ENCODE measurements around the gene EPHA3. TPM values are rescaled to one million over a fixed set of nuclear protein-coding genes. Genes with fewer than 3 reads are reported as not detected.

The EPHA3 gene
- total RNA-seq, 1 donor from 2014 or later: 5.0 TPM

DNA sequence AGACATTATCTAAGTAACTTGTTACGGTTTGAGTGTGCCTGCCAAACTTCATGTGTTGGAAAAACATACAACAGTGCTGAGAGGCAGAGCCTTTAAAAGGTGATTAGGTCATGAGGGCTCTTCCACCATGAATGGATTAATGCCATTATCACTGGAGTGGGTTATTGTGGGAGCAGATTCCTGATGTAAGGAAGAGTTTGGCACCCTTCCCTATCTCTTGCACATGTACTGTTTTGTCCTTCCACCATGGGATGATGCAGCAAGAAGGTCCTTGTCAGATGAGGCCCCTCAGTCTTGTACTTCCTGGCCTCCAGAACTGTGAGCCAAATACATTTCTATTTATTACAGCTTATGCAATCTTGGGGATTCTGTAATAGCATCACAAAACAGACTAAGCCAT lies 413.9 kb downstream of the EPHA3 start:
- no peak overlapping the region for H3K4me3 ChIP-seq (ENCODE audit: insufficient read depth, low read depth, low read length)
- FAIRE-seq: no peak
- no peaks in the 10 kb centered on the region for H3K4me1 ChIP-seq (ENCODE audit: insufficient read depth, low read length)
- no peaks in the 10 kb centered on the region for H4K20me1 ChIP-seq (ENCODE audit: insufficient read depth, low read length)
- H3K27me3 ChIP-seq (ENCODE audit: insufficient read depth, low read length): no peaks in the 10 kb centered on the region
- H3K9me3 ChIP-seq (ENCODE audit: insufficient read depth, low read depth, low read length): no peaks in the 10 kb centered on the region
- H3K9ac ChIP-seq (ENCODE audit: low read length): no peak overlapping the region
- Mint-ChIP-seq H3K9me3 (ENCODE audit: unreplicated experiment) (no peaks in the 10 kb centered on the region), H3K4me3 (ENCODE audit: unreplicated experiment) (no peak overlapping the region), H3K4me1 (ENCODE audit: low read depth, unreplicated experiment) (no peaks in the 10 kb centered on the region), H3K36me3 (ENCODE audit: low read depth, unreplicated experiment) (no peaks in the 10 kb centered on the region), H3K27ac (ENCODE audit: unreplicated experiment) (no peak overlapping the region), H3K27me3 (ENCODE audit: low read depth, unreplicated experiment) (no peaks in the 10 kb centered on the region)
- no peaks in the 10 kb centered on the region for H3K36me3 ChIP-seq (ENCODE audit: insufficient read depth, low read length)
- H2AFZ ChIP-seq (ENCODE audit: low read depth, low read length): no peak overlapping the region
- H3K4me2 ChIP-seq (ENCODE audit: low read length): no peak overlapping the region
- no peak overlapping the region for H3K27ac ChIP-seq (ENCODE audit: low read depth, low read length)
- no peaks in the 10 kb centered on the region for H3K79me2 ChIP-seq (ENCODE audit: insufficient read depth, low read length)
- DNase-seq (ENCODE audit: low read depth): peak; percentile 1
- no peak for TF ChIP-seq EZH2 (IDR thresholded peaks at IDR 0.05; ENCODE audit: insufficient read depth, low read length)
- TF ChIP-seq, protein P1, sequence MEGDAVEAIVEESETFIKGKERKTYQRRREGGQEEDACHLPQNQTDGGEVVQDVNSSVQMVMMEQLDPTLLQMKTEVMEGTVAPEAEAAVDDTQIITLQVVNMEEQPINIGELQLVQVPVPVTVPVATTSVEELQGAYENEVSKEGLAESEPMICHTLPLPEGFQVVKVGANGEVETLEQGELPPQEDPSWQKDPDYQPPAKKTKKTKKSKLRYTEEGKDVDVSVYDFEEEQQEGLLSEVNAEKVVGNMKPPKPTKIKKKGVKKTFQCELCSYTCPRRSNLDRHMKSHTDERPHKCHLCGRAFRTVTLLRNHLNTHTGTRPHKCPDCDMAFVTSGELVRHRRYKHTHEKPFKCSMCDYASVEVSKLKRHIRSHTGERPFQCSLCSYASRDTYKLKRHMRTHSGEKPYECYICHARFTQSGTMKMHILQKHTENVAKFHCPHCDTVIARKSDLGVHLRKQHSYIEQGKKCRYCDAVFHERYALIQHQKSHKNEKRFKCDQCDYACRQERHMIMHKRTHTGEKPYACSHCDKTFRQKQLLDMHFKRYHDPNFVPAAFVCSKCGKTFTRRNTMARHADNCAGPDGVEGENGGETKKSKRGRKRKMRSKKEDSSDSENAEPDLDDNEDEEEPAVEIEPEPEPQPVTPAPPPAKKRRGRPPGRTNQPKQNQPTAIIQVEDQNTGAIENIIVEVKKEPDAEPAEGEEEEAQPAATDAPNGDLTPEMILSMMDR (IDR thresholded peaks at IDR 0.05; ENCODE audit: insufficient read depth, low read depth, low read length): no peak

DNA sequence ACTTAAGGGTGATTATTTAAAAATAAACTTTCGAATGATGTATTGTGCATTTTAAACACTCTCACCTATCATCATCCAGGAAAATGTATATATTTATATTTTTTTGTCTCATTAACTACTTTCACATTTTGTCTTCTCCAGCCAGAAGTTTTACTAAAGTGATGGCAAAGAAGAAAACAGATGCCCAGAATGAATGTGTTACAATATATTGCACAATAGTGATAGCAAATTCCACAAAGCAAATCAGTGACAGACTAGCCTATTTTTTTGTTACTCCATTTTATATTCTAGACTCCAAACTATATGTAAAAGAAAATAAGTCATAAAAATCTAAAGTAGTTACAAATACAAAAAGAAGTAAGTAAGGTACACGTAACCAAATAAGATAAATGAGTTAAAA lies 414.7 kb downstream of the EPHA3 start:
- Histone ChIP-seq H3K9ac (ENCODE audit: low read length) (no peak overlapping the region), H3K4me3 (ENCODE audit: insufficient read depth, low read depth, low read length) (no peak overlapping the region), H4K20me1 (ENCODE audit: insufficient read depth, low read length) (no peaks in the 10 kb centered on the region), H3K4me2 (ENCODE audit: low read length) (no peak overlapping the region), H3K36me3 (ENCODE audit: insufficient read depth, low read length) (no peaks in the 10 kb centered on the region), H3K9me3 (ENCODE audit: insufficient read depth, low read depth, low read length) (no peaks in the 10 kb centered on the region), H3K27ac (ENCODE audit: low read depth, low read length) (no peak overlapping the region), H3K79me2 (ENCODE audit: insufficient read depth, low read length) (no peaks in the 10 kb centered on the region), H2AFZ (ENCODE audit: low read depth, low read length) (no peak overlapping the region), H3K27me3 (ENCODE audit: insufficient read depth, low read length) (no peaks in the 10 kb centered on the region), H3K4me1 (ENCODE audit: insufficient read depth, low read length) (no peaks in the 10 kb centered on the region)
- no peak for DNase-seq (ENCODE audit: low read depth)
- Mint-ChIP-seq H3K9me3 (ENCODE audit: unreplicated experiment) (no peaks in the 10 kb centered on the region), H3K4me1 (ENCODE audit: low read depth, unreplicated experiment) (no peaks in the 10 kb centered on the region), H3K36me3 (ENCODE audit: low read depth, unreplicated experiment) (no peaks in the 10 kb centered on the region), H3K4me3 (ENCODE audit: unreplicated experiment) (no peak overlapping the region), H3K27ac (ENCODE audit: unreplicated experiment) (no peak overlapping the region), H3K27me3 (ENCODE audit: low read depth, unreplicated experiment) (no peaks in the 10 kb centered on the region)
- TF ChIP-seq, protein P1 (IDR thresholded peaks at IDR 0.05; ENCODE audit: insufficient read depth, low read depth, low read length): no peak
- TF ChIP-seq EZH2 (IDR thresholded peaks at IDR 0.05; ENCODE audit: insufficient read depth, low read length): no peak
- no peak for FAIRE-seq

DNA sequence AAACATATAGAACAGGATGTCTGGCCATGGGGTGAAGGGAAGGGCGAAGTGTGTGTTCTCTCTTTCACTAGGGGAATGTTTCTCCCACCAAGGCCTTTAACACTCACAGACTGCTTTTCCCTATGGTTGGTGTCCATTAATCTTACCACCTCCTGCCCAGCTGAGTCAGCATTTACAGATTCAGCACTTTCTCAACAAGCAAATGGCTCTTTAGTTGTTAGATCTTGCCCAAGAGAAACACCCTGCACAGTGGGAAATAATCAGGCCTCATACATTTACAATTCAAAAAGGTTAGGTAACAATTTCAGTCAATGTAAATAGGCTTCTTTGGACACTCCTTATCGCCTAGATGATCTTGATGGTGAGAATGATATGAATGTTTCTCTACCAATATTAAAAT lies 418.2 kb downstream of the EPHA3 start:
- H3K9me3 Mint-ChIP-seq (ENCODE audit: unreplicated experiment): no peaks in the 10 kb centered on the region
- no peaks in the 10 kb centered on the region for H3K36me3 Mint-ChIP-seq (ENCODE audit: low read depth, unreplicated experiment)
- FAIRE-seq (no peak), DNase-seq (ENCODE audit: low read depth) (no peak)
- Histone ChIP-seq H3K9ac (ENCODE audit: low read length) (no peak overlapping the region), H3K4me3 (ENCODE audit: insufficient read depth, low read depth, low read length) (no peak overlapping the region), H3K9me3 (ENCODE audit: insufficient read depth, low read depth, low read length) (no peaks in the 10 kb centered on the region), H4K20me1 (ENCODE audit: insufficient read depth, low read length) (no peaks in the 10 kb centered on the region), H3K4me2 (ENCODE audit: low read length) (no peak overlapping the region), H2AFZ (ENCODE audit: low read depth, low read length) (no peak overlapping the region), H3K4me1 (ENCODE audit: insufficient read depth, low read length) (peaks cover 4% of the 10 kb centered on the region), H3K36me3 (ENCODE audit: insufficient read depth, low read length) (no peaks in the 10 kb centered on the region), H3K79me2 (ENCODE audit: insufficient read depth, low read length) (no peaks in the 10 kb centered on the region), H3K27ac (ENCODE audit: low read depth, low read length) (no peak overlapping the region), H3K27me3 (ENCODE audit: insufficient read depth, low read length) (no peaks in the 10 kb centered on the region)
- H3K27me3 Mint-ChIP-seq (ENCODE audit: low read depth, unreplicated experiment): no peaks in the 10 kb centered on the region
- no peaks in the 10 kb centered on the region for H3K4me1 Mint-ChIP-seq (ENCODE audit: low read depth, unreplicated experiment)
- TF ChIP-seq, protein P1 (IDR thresholded peaks at IDR 0.05; ENCODE audit: insufficient read depth, low read depth, low read length): no peak
- TF ChIP-seq EZH2 (IDR thresholded peaks at IDR 0.05; ENCODE audit: insufficient read depth, low read length): no peak
- no peak overlapping the region for H3K27ac Mint-ChIP-seq (ENCODE audit: unreplicated experiment)
- no peak overlapping the region for H3K4me3 Mint-ChIP-seq (ENCODE audit: unreplicated experiment)

Data from astrocyte (in vitro differentiated cells and primary cell).